Activated T-cell treated with anti-CD3 and anti-CD28 coated beads, Interleukin-2, amount 50 U/mL, for 72 hours (primary cell): ENCODE measurements around the gene DDR2. TPM values are rescaled to one million over a fixed set of nuclear protein-coding genes. Genes with fewer than 3 reads are reported as not detected.

Source experiments
- total RNA-seq, 2 donors: library from RNA; stranded (reverse); gene quantifications; one replicate each; pipeline ENCODE4 v1.2.3, GENCODE V29; 2022

The DDR2 gene
- total RNA-seq, 2 donors from 2014 or later = 0.17 to 0.25 TPM

Other genes starting within 250 kb of the DDR2 start
- under 1 TPM in 1 of 2 donors, not detected in 1; 0.32 TPM for gene SH2D1B, start 220.3 kb upstream of the DDR2 start, total RNA-seq
- gene UHMK1, start 134.6 kb upstream of the DDR2 start, total RNA-seq = 10 to 100 TPM; 54.0 TPM
- 10 to 100 TPM; 21.0 to 22.7 TPM for gene UAP1, start 70.7 kb upstream of the DDR2 start, total RNA-seq
- 10 to 100 TPM; 22.0 to 26.4 TPM for gene HSD17B7, start 158.2 kb downstream of the DDR2 start, total RNA-seq
- not detected for gene CCDC190, start 228.7 kb downstream of the DDR2 start, total RNA-seq